ENCODE results near the gene ZCCHC10.
"Not testable (repeated sequence)": the region's sequence is repeated elsewhere in the genome, so short reads cannot be mapped to it uniquely, and the experiment has no call there.

Gene ZCCHC10

DNA sequence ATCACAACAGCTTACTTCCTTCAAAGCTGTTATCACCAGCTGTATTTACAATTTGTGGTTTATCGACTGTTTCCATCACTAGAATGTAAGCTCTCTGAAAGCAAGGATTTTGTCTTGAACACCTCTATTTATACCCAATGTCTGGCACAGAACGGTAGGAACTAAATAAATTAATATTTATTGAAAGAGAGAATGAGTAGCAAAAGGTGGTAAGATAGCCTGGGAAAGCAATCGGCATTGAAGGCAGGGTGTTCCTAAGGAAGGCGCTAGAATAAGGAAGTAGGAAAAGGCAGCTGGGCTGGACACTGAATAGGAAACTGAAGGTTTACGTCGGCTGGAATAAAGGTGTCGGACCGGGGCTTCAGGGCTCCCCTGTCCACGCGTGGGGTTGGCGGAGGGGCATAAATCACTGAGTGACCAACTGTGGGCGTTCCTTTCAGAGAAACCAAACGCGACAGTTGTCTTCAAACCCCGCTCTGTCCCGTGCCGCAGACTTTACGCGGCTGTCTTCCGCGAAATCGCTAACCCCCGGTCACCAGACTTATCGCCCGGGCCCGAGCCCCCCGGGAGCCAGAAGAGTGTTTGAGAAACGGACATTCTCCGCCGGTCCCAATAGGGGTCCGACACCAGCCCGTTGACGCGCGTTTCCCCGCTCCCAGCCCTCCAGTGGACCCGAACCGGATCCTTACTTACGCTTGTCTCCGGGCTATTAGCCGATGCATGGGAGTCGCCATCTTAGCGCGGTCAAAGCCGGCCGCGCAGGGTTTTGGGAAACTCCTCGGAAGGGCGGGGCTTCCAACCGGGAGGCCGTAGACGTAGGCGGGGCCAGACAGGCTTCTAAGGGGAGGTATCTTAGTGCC is at the start of gene ZCCHC10:
Gene ZCCHC10, minus strand, starts transcription at position 746 of the 860 bp plus-strand sequence. Its CDS starts 12 bp downstream, at position 734.
- peak; percentile 89 for DNase-seq

DNA sequence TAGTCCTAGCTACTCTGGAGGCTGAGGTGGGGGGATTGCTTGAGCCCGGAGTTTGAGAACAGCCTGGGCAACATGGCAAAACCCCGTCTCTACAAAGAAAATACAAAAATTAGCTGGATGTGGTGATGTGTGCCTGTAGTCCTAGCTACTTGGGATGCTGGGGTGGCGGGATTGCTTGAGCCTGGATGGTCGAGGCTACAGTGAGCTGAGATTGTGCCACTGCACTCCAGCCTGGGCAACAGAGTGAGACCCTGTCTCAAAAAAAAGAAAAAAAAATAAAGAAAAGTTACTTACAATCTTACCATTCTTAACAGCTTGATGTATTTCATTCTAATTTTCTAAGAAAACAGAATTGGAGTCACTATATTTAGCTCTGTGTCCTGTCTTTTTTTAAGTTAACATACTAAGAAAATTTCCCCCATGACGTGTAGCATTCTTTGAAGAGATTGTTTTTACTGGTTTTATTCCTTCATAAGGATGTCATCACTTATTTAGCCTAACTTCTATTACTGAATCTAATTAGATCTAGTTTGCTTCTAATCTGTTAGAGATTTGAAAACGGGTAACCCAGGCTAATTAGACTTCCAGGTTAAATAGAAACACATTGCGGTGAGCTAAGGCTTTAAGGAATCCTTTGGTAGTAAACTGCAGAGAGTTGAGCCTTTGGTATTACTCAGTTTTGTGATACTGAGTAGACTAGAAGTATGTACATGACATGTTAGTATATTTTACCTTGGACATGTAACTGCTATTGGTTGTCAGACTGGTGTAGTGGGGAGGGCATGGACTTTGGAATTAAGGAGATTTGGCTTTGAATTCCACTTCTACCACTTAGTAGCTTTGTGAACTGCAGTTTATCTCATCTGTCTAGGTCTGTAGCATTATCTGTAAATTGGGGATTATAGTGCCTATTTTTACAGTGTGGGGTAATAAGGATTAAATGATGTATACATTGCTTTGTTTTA is 49.5 kb upstream of the ZCCHC10 start:
- DNase-seq: no peak

DNA sequence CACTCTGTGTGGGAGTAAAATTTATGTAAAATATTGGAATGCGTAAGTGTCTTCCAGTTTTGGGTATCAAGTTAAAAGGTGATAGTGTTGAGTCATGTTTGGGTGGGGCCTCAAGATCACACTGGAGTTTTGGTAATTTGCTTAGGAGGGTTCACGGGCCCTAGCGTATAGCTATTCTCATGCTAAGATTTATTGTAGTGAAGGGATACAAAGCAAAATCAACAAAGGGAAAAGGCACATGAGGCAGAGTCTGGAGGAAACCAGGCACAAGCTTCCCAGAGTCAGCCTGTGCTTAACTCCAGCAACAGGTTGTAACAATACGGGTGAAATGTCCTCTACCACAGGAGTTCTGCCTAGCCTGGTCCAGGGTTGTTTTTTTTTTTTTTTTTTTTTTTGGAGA is 45.7 kb upstream of the ZCCHC10 start:
- DNase-seq: no peak

DNA sequence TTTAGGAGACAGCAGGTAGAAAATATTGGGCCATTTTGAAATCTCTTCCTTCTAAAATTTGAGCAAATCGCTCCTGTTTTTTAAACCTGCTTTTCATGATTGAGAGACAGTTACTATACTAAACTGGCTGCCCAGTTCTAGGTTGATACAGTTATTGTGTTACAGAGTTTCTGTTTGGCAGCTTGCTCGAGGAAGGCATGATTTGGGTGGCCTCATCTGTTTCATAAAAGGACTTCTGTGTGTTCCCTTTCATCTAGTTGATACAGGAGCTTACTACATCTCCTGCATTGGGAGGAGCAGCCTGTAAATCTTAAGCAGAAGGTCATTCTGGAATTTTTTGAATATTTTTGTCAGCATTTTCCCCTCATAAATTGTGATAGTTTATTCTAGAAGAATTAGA is 39.7 kb upstream of the ZCCHC10 start:
- no peak for DNase-seq

DNA sequence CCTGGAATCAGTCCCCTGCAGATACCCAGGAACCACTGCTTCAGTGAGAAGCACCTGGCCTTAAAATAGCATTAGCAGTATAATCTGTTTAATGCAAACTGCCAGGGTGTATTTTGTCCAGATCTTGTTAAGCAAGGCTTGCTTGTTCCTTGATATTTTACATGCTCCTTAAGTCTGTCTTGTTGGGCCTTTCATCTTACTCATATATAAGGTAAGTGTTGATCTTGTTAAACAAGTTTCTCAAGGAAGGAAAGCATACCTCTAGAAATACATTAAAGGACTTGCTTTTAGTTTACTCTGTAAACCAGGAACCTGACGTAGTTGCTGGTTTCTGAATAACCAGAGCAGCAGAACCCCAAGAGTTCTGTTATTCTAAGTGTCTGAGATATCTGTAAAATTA is 39.1 kb upstream of the ZCCHC10 start:
- DNase-seq: no peak

DNA sequence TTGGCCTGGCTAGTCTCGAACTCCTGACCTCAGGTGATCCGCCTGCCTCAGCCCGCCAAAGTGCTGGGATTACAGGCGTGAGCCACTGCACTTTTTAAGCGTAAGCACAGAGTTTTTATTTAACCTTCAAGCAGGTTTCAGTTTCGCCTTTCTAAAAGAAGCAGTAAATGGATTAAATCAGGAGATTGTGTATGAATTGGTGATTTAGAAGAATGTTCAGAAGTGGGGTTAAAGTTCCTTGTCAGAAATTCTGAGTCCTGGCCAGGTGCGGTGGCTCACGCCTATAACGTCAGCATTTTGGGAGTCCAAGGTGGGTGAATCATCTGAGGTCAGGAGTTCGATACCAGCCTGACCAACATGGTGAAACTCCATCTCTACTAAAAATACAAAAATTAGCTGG is 37.6 kb upstream of the ZCCHC10 start:
- DNase-seq: no peak

DNA sequence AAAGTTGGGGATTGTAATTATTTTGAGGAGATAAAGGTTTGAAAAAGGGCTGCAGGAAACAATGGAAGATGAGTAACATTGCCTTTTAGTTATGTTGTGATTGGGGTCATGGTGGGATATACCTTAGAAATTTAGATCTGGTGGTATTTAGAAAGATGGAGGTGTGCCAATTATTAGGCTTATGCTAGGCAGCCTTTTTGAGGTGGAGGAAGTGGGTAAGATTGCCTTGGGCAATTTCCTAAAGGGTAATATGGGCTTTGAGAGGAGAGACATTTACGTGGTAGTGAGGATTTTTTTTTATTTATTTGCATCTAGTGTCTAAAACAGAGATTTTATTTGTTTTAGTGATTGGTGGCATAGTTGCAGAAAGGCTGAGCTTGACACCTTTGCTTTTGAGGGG is 35.9 kb upstream of the ZCCHC10 start:
- no peak for DNase-seq

DNA sequence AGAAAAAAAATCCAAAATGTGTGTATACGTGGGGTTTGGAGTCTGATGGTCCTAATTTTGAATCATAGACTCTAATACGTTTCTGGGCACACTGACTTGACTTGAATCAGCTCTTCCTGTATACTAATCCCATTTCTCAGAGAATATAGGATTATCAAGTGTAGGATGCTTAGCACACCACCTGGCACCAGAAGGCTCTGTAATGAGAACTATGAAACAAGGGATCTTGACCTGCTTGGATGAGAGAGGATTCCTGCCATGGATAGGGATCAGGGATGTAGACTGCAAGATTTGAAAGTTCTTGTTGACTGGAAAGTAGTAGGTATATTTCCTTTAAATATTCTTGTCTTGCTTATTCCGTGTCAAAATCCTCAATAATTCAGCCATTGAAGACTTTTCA is 33.3 kb upstream of the ZCCHC10 start:
- no peak for DNase-seq

DNA sequence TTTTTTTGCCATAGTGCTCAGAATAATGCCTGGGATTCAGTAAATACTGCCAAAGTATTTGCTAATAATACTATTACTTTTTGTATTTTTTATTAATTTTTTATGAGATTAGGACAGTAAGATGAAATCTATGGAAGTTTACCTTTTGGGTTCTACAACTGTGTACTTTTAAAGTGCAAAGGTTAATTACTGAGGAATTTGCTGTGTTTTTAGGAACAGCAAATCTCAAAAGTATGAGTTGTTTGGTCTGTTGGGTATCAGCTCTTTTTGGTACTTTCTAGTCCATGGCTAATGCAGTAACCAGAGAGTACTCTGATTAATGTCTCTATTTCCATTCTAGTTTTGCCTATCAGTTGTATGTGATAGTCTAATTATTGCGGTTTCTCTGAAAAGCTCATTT is 30.5 kb upstream of the ZCCHC10 start:
- no peak for DNase-seq

DNA sequence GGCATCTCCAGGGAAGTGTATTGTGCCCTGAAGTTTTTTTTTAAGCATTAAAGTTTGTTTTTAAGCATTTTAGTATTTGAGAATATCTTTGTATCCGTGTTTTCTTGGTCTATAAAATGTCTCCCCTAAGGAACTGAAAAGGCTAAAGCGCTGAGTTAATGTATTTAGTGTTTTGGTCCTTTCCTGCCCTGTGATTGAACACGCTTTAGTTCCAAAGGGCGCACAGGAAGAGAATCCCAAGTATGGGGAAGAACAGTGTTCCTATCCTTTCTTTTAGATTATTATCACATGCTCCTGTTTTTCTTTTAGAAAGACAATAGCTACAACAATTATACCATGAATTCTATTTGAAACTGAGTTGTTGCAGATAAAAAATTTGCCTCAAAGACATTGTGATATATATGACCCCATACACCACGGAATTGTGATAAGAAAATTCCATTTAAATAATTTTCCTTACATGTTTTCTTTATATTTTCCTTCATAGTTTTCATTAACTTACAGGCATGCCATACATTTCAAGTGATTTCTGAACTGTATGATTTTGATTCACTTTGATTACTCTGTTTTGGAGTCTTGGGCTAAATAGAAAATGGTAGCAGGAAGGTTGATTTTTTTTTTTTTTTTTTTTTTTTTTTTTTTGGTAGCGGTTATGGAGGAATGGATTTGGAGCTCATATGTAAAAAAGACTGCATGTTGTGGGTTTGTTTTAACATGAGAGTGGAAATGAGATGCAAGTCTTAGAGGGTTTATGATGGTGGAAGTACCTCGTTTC is 28.5 kb upstream of the ZCCHC10 start:
- DNase-seq: no peak

DNA sequence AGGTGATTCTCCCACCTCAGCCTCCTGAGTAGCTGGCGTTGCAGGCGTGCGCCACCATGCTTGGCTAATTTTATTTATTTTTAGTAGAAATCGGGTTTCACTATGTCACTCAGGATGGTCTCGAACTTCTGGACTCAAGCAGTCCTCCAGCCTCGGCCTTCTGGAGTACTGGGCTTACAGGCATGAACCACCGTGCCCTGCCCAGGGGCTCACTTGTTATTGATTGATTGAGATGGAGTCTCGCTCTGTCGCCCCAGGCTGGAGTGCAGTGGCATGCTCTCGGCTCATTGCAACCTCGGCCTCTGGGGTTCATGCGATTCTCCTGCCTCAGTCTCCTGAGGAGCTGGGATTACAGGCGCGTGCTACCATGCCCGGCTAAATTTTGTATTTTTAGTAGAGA is 27.1 kb upstream of the ZCCHC10 start:
- DNase-seq: no peak

DNA sequence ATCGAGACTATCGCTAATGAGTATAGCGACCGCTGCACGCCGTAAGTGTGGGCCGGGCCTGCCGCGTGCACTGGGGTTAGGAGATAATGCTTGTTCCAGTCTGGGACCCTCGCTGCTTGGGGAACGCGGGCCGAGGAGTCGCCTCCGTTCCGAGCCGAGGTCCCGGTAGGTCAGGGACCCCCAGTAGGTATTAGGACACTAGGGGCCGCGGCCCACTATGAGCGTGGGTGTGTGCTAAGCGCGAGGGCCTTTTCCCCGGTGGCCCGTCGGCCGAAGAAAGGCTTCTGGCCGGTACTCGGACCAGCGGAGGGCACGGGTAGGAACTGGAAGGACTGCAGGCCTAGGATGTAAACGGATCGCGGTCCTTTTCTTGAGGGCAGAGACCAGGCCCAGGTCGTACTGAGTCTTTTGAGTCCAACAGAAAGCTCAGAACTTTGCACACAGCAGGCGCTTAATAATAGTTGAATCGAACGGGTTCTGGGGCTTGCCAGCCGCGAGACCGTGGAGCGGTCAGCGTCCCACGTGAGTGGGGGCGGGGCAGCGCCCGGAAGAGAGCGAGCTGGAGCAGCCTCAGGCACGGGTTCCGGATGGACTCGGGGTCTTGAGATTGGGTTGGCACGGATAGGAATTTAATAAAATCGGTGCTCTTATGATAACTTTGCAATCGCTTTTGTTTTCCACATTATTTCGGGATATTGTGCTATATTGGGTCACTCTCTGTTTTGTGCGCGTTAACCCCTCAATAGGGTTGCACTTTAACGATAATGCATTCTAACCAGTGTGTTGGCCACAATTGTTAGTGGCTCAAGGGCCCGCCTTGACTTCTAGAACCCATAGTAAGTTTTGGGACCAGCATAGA is 26.2 kb upstream of the ZCCHC10 start:
- peak; percentile 48 for DNase-seq

DNA sequence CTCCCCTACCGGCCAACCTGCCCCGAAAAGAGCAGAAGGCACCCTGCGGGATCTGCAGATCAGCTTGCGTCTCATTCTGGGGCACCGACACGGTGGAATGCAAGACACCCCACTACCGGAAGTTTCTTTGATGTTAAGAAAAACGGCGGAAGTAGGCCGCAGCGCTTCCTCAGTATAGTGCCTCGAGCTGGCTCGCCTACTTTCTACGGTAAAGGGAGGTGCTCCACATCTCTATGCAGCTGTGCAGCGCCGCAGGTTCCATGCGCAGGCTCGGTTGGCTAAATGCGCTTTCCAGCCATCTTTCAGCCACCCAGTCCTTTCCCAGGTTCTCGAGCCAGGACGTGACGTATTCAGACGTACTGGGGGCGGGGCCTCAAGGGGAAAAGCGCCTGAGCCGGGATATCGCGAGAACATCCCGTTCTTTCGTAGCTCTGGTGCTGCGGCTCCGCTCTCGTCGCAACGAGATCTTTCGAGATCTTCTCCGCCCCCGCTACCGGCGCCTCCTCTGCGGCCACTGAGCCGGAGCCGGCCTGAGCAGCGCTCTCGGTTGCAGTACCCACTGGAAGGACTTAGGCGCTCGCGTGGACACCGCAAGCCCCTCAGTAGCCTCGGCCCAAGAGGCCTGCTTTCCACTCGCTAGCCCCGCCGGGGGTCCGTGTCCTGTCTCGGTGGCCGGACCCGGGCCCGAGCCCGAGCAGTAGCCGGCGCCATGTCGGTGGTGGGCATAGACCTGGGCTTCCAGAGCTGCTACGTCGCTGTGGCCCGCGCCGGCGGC is 25.4 kb upstream of the ZCCHC10 start, which contains the start of gene HSPA4:
Gene HSPA4, plus strand, starts transcription at position 472 of the 775 bp plus-strand sequence. Its CDS starts 238 bp downstream, at position 710.
- DNase-seq: peak; percentile 95

DNA sequence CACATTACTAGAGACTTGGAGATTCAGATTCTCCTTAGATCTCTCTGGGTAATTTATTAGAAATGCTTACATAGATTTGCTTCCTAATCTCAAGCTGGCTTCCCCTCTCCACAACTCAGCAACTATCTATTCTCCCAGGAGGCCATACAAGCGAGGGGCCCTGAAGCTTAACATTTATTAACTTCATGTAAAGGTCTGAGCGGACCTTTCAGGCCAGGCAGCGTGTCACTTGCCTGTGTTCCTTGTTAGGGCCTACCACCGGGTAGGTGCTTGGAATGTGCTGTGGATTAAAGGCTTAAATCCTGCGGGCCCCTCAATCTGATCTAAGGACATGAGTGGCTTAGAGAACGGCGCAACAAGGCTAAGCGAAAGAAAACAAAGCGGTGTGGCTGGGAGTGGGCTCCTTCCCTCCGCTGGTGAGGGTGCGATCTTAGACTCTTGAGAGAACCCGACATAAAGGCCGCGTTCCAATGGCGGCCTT is 24.8 kb upstream of the ZCCHC10 start:
- no peak for DNase-seq

DNA sequence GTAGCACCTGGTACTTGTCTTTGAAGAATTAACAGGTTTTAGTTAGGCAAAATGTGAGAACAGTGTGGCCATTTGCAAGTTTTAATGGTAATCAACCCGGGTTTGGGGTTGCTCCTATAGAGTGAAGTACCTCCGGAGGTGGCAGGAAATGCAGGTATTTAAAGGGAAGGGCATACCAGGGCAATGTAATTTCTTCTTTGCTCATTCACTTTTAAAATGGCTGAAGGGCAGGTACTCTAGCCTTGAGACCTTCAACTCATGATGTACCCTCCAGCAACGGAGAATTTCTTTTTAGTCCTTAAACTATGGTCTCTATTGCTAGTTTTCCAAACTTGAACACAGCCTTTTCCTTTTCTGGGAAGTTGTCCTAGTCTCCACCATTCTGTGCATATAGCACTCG is 24.2 kb upstream of the ZCCHC10 start:
- no peak for DNase-seq

DNA sequence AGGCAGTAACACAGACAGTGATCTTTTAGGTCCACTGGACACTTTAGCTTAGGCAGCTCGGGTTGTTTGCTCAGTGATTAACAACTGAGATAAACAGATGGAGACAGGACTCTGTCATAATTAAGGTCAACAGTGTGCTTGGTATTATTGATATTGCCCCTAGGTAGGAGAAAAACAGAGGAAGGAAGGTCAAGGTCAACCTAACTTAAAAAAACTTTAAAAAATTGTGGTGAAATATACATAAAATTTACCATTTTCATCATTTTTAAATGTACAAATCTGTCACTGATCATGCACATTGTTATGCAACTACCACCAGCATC is 23.3 kb upstream of the ZCCHC10 start:
- no peak for DNase-seq

DNA sequence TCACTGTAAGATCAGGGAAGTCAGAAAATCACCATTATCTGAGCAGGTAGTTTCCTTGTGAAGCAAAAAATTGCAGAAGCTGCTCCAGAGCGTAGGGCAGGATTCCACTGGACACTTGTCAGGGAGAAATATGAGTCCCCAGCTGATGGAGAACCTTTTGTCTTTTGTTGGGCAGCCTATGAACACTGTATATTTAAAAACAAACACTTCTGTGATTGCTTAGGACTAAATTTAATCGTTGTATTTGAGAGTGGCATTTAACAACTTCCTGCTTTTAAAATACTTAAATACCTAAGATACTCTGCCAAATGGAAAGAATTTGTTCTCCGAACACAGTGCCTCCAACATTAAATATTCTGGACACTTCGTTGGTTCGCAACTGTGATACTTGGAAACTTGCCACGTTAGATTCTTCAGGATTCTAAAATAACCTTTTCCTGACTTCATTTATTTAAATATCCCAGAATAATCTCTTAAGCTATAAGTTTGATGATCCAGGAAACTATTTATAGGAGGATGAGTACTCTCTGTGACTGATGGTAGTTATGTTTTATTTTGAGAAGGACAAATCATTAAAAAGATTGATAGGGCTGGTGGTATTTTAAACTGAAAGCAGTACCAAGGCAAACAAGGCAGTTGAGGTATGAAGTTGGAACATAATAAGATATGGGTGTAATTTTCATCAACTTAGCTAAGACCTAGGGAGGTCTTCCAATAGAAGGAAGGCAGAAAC is 22.8 kb upstream of the ZCCHC10 start:
- no peak for DNase-seq

DNA sequence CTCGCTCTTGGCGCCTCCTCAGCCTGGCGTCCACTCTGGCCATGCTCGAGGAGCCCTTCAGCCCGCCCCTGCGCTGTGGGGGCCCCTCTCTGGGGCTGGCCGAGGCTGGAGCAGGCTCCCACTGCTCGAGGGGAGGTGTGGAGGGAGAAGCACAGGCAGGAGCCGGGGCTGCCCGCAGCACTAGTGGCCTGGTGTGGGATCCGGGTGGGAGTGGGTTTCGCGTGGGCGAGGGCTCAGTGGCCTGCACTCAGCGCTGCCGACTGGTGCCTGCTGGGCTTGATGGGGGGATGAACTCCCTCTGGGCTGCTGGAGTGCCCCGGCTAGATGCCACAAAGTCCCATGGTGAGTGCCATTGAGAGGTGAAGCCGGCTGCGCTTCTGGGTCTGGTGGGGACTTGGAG is 21.1 kb upstream of the ZCCHC10 start:
- no peak for DNase-seq

DNA sequence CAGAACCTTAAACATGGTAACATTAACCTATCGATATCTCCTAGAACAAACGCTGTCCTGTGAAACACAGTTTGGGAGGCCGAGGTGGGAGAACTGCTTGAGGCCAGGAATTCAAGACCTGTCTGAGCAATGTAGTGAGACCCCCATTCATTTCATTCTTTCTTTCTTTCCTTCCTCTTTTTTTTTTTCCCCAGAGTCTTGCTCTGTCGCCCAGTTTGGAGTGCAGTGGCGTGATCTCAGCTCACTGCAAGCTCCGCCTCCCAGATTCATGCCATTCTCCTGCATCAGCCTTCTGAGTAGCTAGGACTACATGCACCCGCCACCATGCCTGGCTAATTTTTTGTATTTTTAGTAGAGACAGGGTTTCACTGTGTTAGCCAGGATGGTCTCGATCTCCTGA is 20.2 kb upstream of the ZCCHC10 start:
- not testable (repeated sequence) for DNase-seq

DNA sequence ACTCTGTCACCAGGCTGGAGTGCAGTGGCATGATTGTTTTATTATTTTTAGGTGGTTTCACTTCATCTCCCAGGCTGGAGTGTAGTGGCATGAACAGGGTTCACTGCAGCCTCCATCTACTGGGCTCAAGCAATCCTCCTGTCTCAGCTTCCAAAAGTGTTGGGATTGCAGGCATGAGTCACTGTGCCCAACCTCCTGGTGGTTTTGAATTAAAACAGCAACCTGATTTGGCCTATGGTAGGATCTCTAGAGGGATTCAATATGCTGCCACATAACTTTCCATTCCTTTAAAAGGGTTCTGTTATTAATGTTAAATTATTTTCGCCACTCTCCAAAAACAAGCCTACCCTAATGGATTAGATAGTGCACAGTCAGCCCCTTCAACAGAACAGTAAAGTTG is 15.6 kb upstream of the ZCCHC10 start:
- DNase-seq: no peak
